Activated T-cell treated with anti-CD3 and anti-CD28 coated beads, Interleukin-2, amount 50 U/mL, for 4 hours (primary cell): ENCODE data around the gene NAALADL2. TPM values are rescaled to one million over a fixed set of nuclear protein-coding genes. Genes with fewer than 3 reads are reported as not detected.

Source experiments
- ATAC-seq, 2 donors: fragments of 200-7000 bp; cut with Tn5 transposase; one replicate each; pipeline ENCODE4 v1.10.0; 2021
- DNase-seq: peaks from one replicate; pipeline ENCODE4 v3.0.0-alpha.2; 2020
- H3K27me3 Mint-ChIP-seq: one replicate; pipeline ENCODE4 v1.8.0; 2021; ENCODE audit warnings: low read depth, mixed read lengths
- H3K36me3 Mint-ChIP-seq: one replicate; pipeline ENCODE4 v1.8.0; 2022; ENCODE audit warnings: mixed read lengths; ENCODE audit not compliant: insufficient read depth
- H3K4me1 Mint-ChIP-seq: one replicate; pipeline ENCODE4 v1.8.0; 2021; ENCODE audit warnings: low read depth, mixed read lengths
- H3K4me3 Mint-ChIP-seq: one replicate; pipeline ENCODE4 v1.8.0; 2021; ENCODE audit warnings: mild to moderate bottlenecking, moderate library complexity, mixed read lengths
- H3K9me3 Mint-ChIP-seq: one replicate; pipeline ENCODE4 v1.8.0; 2021; ENCODE audit warnings: mixed read lengths
- total RNA-seq, 3 donors: library from RNA; stranded (reverse); gene quantifications; one replicate each; pipeline ENCODE4 v1.2.1, GENCODE V29; 2021

Gene NAALADL2
- total RNA-seq, 3 donors from 2014 or later, result 0.26 to 0.33 (median 0.33) TPM

DNA sequence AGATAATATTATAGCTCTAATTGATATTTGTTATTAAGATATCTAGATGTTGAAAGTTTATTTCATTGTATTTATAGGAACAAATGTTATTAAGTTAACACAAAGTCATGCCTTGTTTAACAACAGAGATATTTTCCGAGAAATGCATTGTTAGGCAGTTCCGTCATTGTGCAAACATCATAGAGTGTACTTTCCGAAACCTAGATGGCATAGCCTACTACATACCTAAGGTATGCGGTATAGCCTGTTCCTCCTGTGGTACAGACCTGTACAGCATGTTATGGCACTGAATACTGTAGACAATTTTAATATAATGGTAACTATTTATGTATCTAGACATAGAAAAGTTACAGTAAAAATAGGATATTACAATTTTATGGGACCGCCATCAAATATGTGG, 114.3 kb downstream of the NAALADL2 start:
- peaks cover 4% of the 10 kb centered on the region for H3K9me3 Mint-ChIP-seq
- H3K36me3 Mint-ChIP-seq, result no peaks in the 10 kb centered on the region
- no peak for ATAC-seq

DNA sequence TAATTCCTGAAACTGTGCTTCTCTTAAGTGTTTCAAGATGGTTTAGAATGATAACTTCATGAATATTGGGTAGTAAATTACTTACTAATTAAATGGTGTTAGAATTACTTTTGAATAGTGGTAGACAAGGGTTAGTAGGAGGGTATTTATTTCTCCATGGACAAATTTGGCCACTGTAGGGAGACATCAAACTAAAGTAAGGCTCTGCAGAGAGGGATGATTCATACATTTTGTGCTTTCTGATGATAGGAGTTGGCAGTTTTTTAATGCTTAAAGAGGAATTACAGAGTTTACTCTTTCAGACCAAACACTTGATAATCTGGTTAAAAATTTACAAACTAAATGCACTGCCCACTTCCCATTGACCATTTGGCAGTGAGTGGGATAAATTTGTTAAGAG, 127.6 kb downstream of the NAALADL2 start:
- H3K27me3 Mint-ChIP-seq, result no peaks in the 10 kb centered on the region
- peaks cover 12% of the 10 kb centered on the region for H3K9me3 Mint-ChIP-seq
- H3K4me3 Mint-ChIP-seq, result no peak overlapping the region
- H3K36me3 Mint-ChIP-seq, result no peaks in the 10 kb centered on the region
- DNase-seq (no peak), ATAC-seq (no peak)
- no peaks in the 10 kb centered on the region for H3K4me1 Mint-ChIP-seq

More for the DNA sequence above, 114.3 kb downstream of the NAALADL2 start:
- H3K27me3 Mint-ChIP-seq, result no peaks in the 10 kb centered on the region
- H3K4me1 Mint-ChIP-seq, result no peaks in the 10 kb centered on the region
- DNase-seq, result no peak
- no peak overlapping the region for H3K4me3 Mint-ChIP-seq

DNA sequence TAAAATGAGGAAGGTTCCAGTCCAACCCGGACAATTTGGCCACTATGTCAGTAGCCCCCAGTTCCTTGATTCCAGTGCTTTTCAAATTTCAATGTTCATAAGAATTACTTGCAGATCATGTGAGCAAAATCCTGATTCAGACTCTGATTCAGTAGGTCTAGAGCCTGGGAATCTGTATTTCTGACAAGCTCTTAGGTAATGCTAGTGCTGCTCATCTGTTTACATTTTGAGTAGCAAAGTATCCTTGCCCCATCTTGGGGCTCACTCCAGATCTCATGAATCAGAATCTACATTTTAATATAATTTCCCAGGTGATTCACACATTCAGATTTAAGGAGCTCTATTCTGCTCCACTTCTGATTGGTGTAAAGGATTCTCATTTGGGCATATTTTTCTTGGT, 142.0 kb downstream of the NAALADL2 start:
- H3K4me3 Mint-ChIP-seq, result no peak overlapping the region

DNA sequence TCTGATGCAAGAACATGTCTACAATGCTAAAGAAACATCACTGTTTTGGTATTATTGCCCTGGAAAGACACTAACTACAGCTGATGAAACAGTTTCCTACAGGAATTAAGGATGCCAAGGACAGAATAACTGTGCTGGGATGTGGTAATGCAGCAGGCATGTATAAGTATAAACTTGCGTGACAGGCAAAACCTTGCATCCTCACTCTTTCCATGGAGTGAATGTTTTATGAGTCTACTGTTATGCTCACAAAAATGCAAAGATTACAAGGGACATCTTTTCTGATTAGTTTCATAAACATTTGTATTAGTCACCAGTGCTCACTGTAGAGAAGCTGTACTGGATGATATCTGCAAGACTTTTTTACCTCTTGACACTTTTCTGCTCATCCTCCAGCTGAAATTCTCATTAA, 143.6 kb downstream of the NAALADL2 start:
- ATAC-seq, result no peak
- no peak overlapping the region for H3K4me3 Mint-ChIP-seq
- no peaks in the 10 kb centered on the region for H3K36me3 Mint-ChIP-seq
- no peaks in the 10 kb centered on the region for H3K4me1 Mint-ChIP-seq
- H3K9me3 Mint-ChIP-seq, result no peaks in the 10 kb centered on the region
- no peaks in the 10 kb centered on the region for H3K27me3 Mint-ChIP-seq
- no peak for DNase-seq

More for the DNA sequence above, 142.0 kb downstream of the NAALADL2 start:
- ATAC-seq, result no peak
- peaks cover 5% of the 10 kb centered on the region for H3K9me3 Mint-ChIP-seq
- no peak for DNase-seq
- H3K36me3 Mint-ChIP-seq, result no peaks in the 10 kb centered on the region
- no peaks in the 10 kb centered on the region for H3K27me3 Mint-ChIP-seq
- no peaks in the 10 kb centered on the region for H3K4me1 Mint-ChIP-seq

DNA sequence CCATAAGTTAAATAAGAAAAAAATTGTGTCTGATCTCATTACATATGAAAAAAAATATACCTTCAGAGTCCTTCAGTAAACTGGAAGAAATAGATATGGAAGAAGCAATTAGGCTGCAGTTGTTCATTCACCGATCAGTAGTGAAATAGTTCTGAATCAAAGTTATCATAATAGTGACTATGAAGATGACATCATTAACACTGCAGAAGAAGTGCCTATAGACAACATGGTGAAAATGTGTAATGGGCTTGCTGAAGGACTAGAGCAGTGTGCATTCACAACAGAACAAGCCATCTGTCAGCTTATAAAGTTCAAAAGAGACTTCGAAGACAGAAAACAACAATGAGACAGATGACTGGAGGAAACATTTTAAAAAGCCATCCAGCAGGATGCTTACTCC, 144.5 kb downstream of the NAALADL2 start:
- H3K9me3 Mint-ChIP-seq, result no peaks in the 10 kb centered on the region
- DNase-seq (no peak), ATAC-seq (no peak)
- H3K4me3 Mint-ChIP-seq, result no peak overlapping the region
- H3K36me3 Mint-ChIP-seq, result no peaks in the 10 kb centered on the region
- no peaks in the 10 kb centered on the region for H3K4me1 Mint-ChIP-seq
- H3K27me3 Mint-ChIP-seq, result no peaks in the 10 kb centered on the region

DNA sequence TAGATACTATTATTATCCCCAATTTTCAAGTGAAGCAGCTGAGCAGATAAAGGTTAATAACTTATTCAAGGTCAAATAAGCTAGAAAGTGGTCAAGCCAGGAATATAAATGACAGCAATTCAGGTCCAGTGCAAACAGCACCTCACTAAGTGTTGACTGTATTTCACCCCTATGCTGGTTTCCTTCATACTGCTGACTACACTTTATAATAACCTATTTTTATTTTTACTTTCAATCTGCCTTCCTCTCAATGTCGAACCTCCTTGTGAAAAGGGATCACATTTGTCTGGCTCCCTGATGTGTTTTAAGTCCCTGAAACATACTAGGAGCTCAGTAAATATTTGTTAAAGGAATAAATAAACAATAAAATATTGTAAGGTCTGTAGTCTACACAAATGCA, 146.1 kb downstream of the NAALADL2 start:
- Mint-ChIP-seq H3K36me3 (no peaks in the 10 kb centered on the region), H3K9me3 (no peaks in the 10 kb centered on the region)
- DNase-seq, result no peak

DNA sequence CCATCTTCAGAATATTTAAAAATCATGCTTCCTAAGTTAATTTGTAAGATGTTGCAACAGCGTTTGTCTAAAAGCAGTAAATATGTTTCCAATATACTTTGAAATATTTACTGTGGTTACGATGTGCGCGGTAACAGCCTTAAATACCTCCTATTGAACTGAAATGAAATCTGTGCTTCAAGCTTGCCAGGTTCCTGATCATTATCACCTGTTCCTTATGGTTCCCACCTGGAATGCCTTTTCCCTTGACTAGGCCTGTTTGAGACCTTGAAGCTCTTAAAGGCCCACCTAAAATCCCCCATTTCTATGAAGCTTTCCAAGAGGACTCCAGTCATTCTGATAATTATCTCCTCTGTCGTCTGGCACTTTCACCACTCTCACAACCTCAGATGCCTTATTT, 146.7 kb downstream of the NAALADL2 start:
- Mint-ChIP-seq H3K4me1 (no peaks in the 10 kb centered on the region), H3K36me3 (no peaks in the 10 kb centered on the region), H3K9me3 (no peaks in the 10 kb centered on the region), H3K4me3 (no peak overlapping the region), H3K27me3 (no peaks in the 10 kb centered on the region)
- no peak for DNase-seq
- ATAC-seq, result no peak

More for the DNA sequence above, 146.1 kb downstream of the NAALADL2 start:
- Mint-ChIP-seq H3K27me3 (no peaks in the 10 kb centered on the region), H3K4me1 (no peaks in the 10 kb centered on the region), H3K4me3 (no peak overlapping the region)
- ATAC-seq, result no peak

DNA sequence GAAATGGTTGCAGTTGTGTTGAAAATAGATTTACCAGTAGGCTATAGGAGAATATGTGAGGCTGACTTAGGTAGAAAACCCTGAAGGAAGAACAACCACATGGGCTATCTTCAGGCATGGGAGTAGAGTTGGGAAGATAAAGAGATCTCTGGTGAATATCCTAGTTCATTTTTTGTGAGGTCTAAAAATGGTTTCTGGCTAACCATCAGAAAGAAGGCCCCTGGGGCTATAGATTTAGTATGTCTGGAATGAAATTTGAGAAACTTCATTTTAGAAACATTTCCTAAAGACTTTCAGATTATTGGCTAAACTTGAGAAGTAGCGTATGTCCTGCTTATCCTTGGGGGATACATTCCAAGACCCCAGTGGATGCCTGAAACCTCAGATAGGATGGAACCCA, 148.2 kb downstream of the NAALADL2 start:
- DNase-seq (no peak), ATAC-seq (no peak)
- Mint-ChIP-seq H3K27me3 (no peaks in the 10 kb centered on the region), H3K36me3 (no peaks in the 10 kb centered on the region), H3K4me1 (no peaks in the 10 kb centered on the region), H3K9me3 (no peaks in the 10 kb centered on the region), H3K4me3 (no peak overlapping the region)

DNA sequence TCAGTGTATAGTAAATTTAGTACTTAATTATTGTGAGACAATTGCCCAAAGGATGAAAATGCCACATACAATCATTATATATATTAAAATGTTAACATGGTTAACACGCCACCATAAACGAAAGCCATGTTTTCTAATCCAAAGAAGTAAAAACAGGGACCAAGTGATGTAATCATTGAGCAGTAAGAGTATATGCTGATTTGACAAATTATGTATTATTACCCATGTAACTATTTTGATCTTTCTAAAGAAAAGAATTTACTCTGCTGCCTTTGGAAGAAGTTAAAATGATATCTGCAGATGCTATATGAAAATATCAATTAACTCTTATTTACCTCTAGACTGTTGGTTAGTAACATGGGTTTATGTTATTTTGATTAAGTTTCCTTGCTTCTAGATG, 150.2 kb downstream of the NAALADL2 start:
- Mint-ChIP-seq H3K36me3 (no peaks in the 10 kb centered on the region), H3K4me1 (no peaks in the 10 kb centered on the region), H3K4me3 (no peak overlapping the region), H3K9me3 (peaks cover 8% of the 10 kb centered on the region), H3K27me3 (no peaks in the 10 kb centered on the region)
- no peak for ATAC-seq
- no peak for DNase-seq

DNA sequence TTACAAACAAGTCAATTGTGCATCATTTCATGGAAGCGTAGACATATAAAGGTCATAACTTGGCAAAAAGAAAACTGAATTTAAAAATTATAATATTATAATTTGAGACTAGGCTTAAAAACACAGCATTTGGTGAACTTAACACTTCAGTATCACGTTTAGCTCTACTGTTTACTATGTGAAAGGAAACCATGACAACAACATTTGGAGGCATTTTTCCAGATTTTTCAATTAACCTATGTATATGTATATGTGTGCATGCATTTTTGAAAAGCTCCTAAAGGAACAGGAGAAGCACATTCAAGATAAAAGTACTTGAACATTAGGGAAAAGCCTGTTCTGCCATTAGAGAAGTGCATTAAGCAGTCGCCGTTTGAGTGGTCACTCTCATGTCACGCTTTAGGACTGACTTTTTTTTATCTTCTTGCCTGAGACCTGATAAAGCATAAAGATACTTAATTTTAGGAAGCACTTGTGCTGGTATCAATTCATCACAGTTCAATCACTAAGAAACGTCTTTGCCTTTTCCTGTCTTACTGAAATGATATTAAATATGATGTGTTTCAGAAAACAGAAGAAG, 156.0 kb downstream of the NAALADL2 start:
- no peaks in the 10 kb centered on the region for H3K36me3 Mint-ChIP-seq
- DNase-seq, result no peak
- no peak overlapping the region for H3K4me3 Mint-ChIP-seq
- no peak for ATAC-seq
- no peaks in the 10 kb centered on the region for H3K27me3 Mint-ChIP-seq
- no peaks in the 10 kb centered on the region for H3K4me1 Mint-ChIP-seq
- H3K9me3 Mint-ChIP-seq, result peaks cover 12% of the 10 kb centered on the region

DNA sequence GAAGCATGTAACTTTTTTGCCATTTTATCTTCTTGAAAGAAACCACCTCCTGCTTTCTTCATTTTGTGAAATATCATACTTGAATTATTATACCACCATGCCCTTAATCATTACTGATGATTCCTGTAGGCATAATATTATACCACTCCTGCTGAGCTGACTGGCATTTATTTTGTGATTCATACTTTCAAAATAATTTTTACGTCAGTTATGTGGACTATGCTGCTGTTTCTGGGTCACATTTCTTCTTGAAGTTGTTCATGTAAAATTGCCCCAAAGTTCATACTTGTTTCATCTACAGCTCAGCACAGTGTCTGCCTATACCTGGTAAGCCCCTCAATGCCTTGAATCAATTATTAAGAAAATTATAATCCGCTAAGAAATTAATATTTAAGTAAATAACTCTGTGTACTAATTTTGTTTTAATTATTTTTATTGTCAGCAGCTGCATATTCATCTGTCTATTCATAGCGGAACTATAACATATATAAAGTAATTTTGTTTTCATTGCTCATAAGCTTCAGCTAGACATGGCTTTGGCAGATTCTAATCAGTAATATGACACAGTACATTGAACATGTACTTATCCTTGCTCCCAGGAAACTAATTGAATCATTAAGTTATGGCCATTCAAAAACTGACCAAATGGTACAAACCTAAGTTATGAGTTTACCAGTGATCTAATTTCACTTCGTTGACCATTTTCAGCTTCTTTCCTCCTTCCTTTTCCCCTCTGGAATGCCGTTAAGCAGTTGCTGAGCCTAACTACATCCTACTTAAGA, 160.0 kb downstream of the NAALADL2 start:
- no peak overlapping the region for H3K4me3 Mint-ChIP-seq
- DNase-seq (no peak), ATAC-seq (no peak)
- H3K36me3 Mint-ChIP-seq, result no peaks in the 10 kb centered on the region
- H3K27me3 Mint-ChIP-seq, result no peaks in the 10 kb centered on the region
- H3K9me3 Mint-ChIP-seq, result peaks cover 15% of the 10 kb centered on the region
- H3K4me1 Mint-ChIP-seq, result no peaks in the 10 kb centered on the region

DNA sequence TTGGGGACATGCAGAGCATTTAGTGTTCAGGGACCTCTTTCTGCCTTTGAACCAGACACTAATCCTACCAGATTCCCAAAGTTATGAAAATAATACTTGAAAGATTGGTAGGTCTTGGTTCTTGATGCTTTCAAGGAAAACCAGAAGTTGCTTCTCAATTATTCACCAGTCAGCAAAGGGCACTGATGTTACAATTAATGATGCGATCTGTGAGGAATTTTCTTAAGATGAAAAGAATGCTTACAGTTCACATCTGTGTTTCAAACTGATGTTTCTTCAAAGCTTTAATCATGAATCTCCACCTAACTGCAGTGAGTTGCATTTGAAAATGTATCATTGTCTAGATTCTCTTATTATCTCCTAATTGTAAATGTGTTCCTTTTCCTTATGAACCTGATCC, 161.0 kb downstream of the NAALADL2 start:
- ATAC-seq (no peak), DNase-seq (no peak)
- Mint-ChIP-seq H3K36me3 (no peaks in the 10 kb centered on the region), H3K9me3 (peaks cover 14% of the 10 kb centered on the region), H3K27me3 (no peaks in the 10 kb centered on the region), H3K4me3 (no peak overlapping the region), H3K4me1 (no peaks in the 10 kb centered on the region)

DNA sequence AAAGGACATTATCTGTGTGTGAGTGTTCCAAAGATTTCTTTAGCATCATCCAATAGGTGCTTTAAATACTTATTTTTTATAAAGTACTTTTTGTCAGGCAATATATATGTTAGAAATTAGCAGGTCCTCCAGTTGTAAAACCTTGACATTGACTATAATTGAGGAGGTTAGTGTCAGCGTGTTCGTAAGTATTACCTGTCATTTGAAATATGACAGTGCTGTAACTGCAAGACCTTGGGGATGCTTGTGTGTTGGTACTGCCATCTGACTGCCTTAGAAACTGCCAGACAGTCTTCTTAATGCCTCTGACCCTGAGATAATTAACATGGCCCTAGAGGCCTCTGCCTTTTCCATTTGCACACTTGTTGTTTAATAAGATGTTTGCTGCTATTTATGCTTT, 170.7 kb downstream of the NAALADL2 start:
- Mint-ChIP-seq H3K36me3 (no peaks in the 10 kb centered on the region), H3K4me1 (no peaks in the 10 kb centered on the region), H3K27me3 (no peaks in the 10 kb centered on the region), H3K4me3 (no peak overlapping the region), H3K9me3 (peaks cover 9% of the 10 kb centered on the region)
- DNase-seq, result no peak
- no peak for ATAC-seq

DNA sequence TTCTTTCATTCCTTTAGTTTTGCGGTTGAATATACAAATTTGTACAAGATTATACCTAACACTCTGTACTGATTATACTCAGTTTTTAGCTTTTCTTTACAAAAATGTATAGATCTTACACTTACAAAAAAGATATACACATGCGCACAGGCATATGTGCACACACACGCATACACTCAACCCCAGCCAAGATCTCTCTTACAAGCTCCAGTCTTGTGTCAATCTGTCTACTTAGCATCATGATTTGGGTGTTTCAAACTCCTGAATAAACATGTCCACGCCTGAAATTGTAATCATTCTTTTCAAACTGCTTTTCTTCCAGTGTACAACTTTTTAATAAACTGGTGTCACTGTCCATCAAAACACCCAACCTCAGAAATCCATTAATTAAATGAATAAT, 180.7 kb downstream of the NAALADL2 start:
- ATAC-seq (no peak), DNase-seq (no peak)
- no peaks in the 10 kb centered on the region for H3K36me3 Mint-ChIP-seq
- no peak overlapping the region for H3K4me3 Mint-ChIP-seq
- no peaks in the 10 kb centered on the region for H3K27me3 Mint-ChIP-seq
- no peaks in the 10 kb centered on the region for H3K4me1 Mint-ChIP-seq
- H3K9me3 Mint-ChIP-seq, result peaks cover 9% of the 10 kb centered on the region

DNA sequence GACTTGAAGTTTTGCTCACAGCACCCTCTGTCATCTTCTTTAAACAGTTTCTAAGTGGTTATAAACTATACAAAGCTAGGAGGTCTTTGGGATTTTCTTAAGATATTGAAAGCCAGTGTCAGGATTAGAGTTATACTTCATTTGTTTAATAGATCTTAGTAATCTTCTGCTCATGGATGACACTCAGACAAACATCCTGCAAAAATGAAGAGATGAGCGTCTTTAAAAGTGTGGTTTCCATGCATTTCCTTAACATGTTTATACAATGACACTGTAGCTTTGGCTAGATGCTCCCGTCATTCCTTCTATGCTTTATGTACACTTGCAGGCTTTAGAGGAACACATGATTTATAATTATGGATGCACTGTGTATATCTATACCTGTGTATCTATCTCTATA, 182.2 kb downstream of the NAALADL2 start:
- H3K36me3 Mint-ChIP-seq, result no peaks in the 10 kb centered on the region
- no peak overlapping the region for H3K4me3 Mint-ChIP-seq
- H3K9me3 Mint-ChIP-seq, result peaks cover 4% of the 10 kb centered on the region
- H3K4me1 Mint-ChIP-seq, result no peaks in the 10 kb centered on the region
- no peak for ATAC-seq
- H3K27me3 Mint-ChIP-seq, result no peaks in the 10 kb centered on the region
- no peak for DNase-seq
